HepG2 (cell line): Measurements from ENCODE around the gene UBE2QL1. TPM values are rescaled to one million over a fixed set of nuclear protein-coding genes. Genes with fewer than 3 reads are reported as not detected.

Experiments used
- AGO2 ChIP-seq: fragments of 200-400 bp; formaldehyde crosslinking; optimal IDR thresholded peaks from 2 replicates; pipeline ENCODE3; 2017; ENCODE audit warnings: mild to moderate bottlenecking, low read depth, low read length, moderate library complexity
- BHLHE40 ChIP-seq: IDR thresholded peaks from 2 replicates; pipeline ENCODE4 v1.6.1; 2011; ENCODE audit warnings: low read length, improper control_type of control experiment
- CC2D1A ChIP-seq: sonication (generic); formaldehyde crosslinking; IDR thresholded peaks from 2 replicates; pipeline ENCODE4 v1.8.1; 2023; ENCODE audit warnings: mild to moderate bottlenecking, missing genetic modification reagents
- FLYWCH1 ChIP-seq: sonication (generic); formaldehyde crosslinking; IDR thresholded peaks from 2 replicates; pipeline ENCODE4 v1.8.1; 2023; ENCODE audit warnings: mild to moderate bottlenecking, missing genetic modification reagents
- FOSL1 ChIP-seq: sonication (generic); formaldehyde crosslinking; IDR thresholded peaks from 2 replicates; pipeline ENCODE4 v1.9.0; 2021; ENCODE audit warnings: missing genetic modification reagents, borderline replicate concordance
- MAFG ChIP-seq: sonication (generic); formaldehyde crosslinking; IDR thresholded peaks from 2 replicates; pipeline ENCODE4 v1.5.1; 2020; ENCODE audit warnings: mild to moderate bottlenecking, missing genetic modification reagents
- NR2C2 ChIP-seq: sonication (generic); formaldehyde crosslinking; IDR thresholded peaks from 2 replicates; pipeline ENCODE4 v1.4.0; 2020; ENCODE audit warnings: missing genetic modification reagents, mild to moderate bottlenecking, moderate library complexity, borderline replicate concordance
- NRL ChIP-seq: sonication (generic); formaldehyde crosslinking; IDR thresholded peaks from 2 replicates; pipeline ENCODE4 v1.5.0; 2020; ENCODE audit warnings: missing genetic modification reagents, mild to moderate bottlenecking, moderate library complexity, borderline replicate concordance
- REXO4 ChIP-seq: sonication (generic); formaldehyde crosslinking; IDR thresholded peaks from 2 replicates; pipeline ENCODE4 v1.8.0; 2022; ENCODE audit warnings: missing genetic modification reagents, mild to moderate bottlenecking, borderline replicate concordance
- SALL1 ChIP-seq: sonication (generic); formaldehyde crosslinking; IDR thresholded peaks from 2 replicates; pipeline ENCODE4 v1.8.0; 2022; ENCODE audit warnings: mild to moderate bottlenecking, missing genetic modification reagents
- SIN3A ChIP-seq: IDR thresholded peaks from 2 replicates; pipeline ENCODE4 v1.6.1; 2011; ENCODE audit warnings: low read depth, mild to moderate bottlenecking, control low read depth, low read length, borderline replicate concordance
- TBL1XR1 ChIP-seq: fragments of 150-350 bp; IDR thresholded peaks from 2 replicates; pipeline ENCODE4 v1.6.1; 2014; ENCODE audit warnings: borderline replicate concordance, low read length; ENCODE audit not compliant: partially characterized antibody
- THYN1 ChIP-seq: sonication (generic); formaldehyde crosslinking; IDR thresholded peaks from 2 replicates; pipeline ENCODE4 v1.8.1; 2023; ENCODE audit warnings: low read depth, mild to moderate bottlenecking, moderate library complexity, missing genetic modification reagents, borderline replicate concordance
- ZNF20 ChIP-seq: sonication (generic); formaldehyde crosslinking; IDR thresholded peaks from 2 replicates; pipeline ENCODE4 v1.4.0; 2020; ENCODE audit warnings: mild to moderate bottlenecking, moderate library complexity, missing genetic modification reagents
- ZNF333 ChIP-seq: sonication (generic); formaldehyde crosslinking; IDR thresholded peaks from 2 replicates; pipeline ENCODE4 v1.4.0; 2020; ENCODE audit warnings: mild to moderate bottlenecking, missing genetic modification reagents, borderline replicate concordance
- ZNF44 ChIP-seq: sonication (generic); formaldehyde crosslinking; IDR thresholded peaks from 2 replicates; pipeline ENCODE4 v1.5.1; 2020; ENCODE audit warnings: mild to moderate bottlenecking, missing genetic modification reagents
- ZNF629 ChIP-seq: sonication (generic); formaldehyde crosslinking; conservative IDR thresholded peaks from 2 replicates; pipeline ENCODE4 v1.5.0; 2020; ENCODE audit warnings: missing genetic modification reagents
- ZNF761 ChIP-seq: sonication (generic); formaldehyde crosslinking; conservative IDR thresholded peaks from 2 replicates; pipeline ENCODE4 v1.4.0; 2020; ENCODE audit warnings: mild to moderate bottlenecking, missing genetic modification reagents
- ZNF766 ChIP-seq: sonication (generic); formaldehyde crosslinking; IDR thresholded peaks from 2 replicates; pipeline ENCODE4 v1.5.0; 2020; ENCODE audit warnings: missing genetic modification reagents, borderline replicate concordance
- ZNF850 ChIP-seq: sonication (generic); formaldehyde crosslinking; conservative IDR thresholded peaks from 2 replicates; pipeline ENCODE4 v1.9.0; 2021; ENCODE audit warnings: mild to moderate bottlenecking, missing genetic modification reagents
- polyA plus RNA-seq, 8 experiments: library from polyadenylated mRNA; depleted of rRNA in 3 of 8; stranded (reverse) in 7 of 8; unstranded in 1 of 8; fragments of >200 nt; fragmentation: Illumina TruSeq in 4 of 8; extraction: Trizol in 4 of 8; gene quantifications; 2 replicates each; pipeline versions ENCODE4 v1.2.1 to v1.2.3, GENCODE V29; 2011 to 2016; ENCODE audit warnings: low read depth in 4 of 8, missing spikeins in 1 of 8, mixed read lengths in 1 of 8; ENCODE audit not compliant: insufficient read depth in 1 of 8
- total RNA-seq, 5 experiments: library from RNA; depleted of rRNA; stranded (reverse); fragments of >200 nt; fragmentation: Illumina TruSeq; extraction: Trizol; gene quantifications; 2 replicates each; pipeline ENCODE4 v1.2.3, GENCODE V29; 2016; ENCODE audit warnings: low read depth in 1 of 5
- TF ChIP-seq, protein P1 (sequence below): sonication (generic); formaldehyde crosslinking; IDR thresholded peaks from 2 replicates; pipeline ENCODE4 v1.5.0; 2020; ENCODE audit warnings: mild to moderate bottlenecking, missing genetic modification reagents
- TF ChIP-seq, protein P2 (sequence below): sonication (generic); formaldehyde crosslinking; IDR thresholded peaks from 2 replicates; pipeline ENCODE4 v1.8.0; 2022; ENCODE audit warnings: missing genetic modification reagents, low read depth, mild to moderate bottlenecking, borderline replicate concordance
- TF ChIP-seq, protein P3 (sequence below): sonication (generic); formaldehyde crosslinking; IDR thresholded peaks from 2 replicates; pipeline ENCODE4 v1.4.0; 2020; ENCODE audit warnings: missing genetic modification reagents, mild to moderate bottlenecking, borderline replicate concordance
- TF ChIP-seq, protein P4 (sequence below): sonication (generic); formaldehyde crosslinking; IDR thresholded peaks from 2 replicates; pipeline ENCODE4 v1.5.0; 2020; ENCODE audit warnings: missing genetic modification reagents, mild to moderate bottlenecking, borderline replicate concordance

The UBE2QL1 gene
- total and polyA plus RNA-seq, 2 of the 13 experiments (the other 11 are each of a cell fraction or from before 2014, with no cell fraction given) = not detected

DNA sequence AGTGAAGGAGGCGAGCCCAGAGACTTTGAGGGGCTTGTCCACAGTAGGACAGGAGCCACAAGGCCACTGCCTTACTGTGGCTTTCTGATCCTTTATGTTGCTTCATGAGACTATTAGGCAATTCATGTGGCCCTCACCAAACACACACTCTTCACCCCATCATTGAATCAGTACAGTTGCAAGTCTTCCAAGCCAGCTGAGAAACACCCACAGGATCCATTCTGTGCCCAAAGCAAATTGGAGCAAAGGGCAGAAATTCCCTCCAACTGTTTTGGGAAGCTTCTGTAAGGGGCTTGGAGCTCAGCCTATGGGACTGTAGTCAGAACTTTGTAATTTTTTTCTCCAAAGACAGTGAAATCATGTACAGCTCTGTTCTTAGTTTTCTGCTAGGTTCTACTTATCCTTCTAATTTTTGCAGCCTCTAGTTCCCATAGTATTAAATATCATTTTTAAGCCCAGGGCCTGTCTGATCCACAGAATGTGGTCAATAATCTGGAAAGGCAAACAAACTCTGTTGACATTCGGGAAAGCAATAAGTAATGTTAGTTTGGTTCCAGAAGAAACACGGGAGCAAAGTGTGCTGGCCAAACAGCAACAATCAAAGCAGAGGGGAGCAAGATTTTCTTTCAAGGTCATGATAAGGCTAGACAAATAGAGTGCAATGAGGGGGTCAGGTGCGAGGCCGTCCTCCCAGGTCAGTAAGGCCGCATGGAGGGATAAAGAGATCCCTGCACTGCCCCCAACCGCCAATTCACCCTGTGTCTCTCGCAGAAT, 47.0 kb downstream of the UBE2QL1 start (continued):
- TF ChIP-seq, protein P1, sequence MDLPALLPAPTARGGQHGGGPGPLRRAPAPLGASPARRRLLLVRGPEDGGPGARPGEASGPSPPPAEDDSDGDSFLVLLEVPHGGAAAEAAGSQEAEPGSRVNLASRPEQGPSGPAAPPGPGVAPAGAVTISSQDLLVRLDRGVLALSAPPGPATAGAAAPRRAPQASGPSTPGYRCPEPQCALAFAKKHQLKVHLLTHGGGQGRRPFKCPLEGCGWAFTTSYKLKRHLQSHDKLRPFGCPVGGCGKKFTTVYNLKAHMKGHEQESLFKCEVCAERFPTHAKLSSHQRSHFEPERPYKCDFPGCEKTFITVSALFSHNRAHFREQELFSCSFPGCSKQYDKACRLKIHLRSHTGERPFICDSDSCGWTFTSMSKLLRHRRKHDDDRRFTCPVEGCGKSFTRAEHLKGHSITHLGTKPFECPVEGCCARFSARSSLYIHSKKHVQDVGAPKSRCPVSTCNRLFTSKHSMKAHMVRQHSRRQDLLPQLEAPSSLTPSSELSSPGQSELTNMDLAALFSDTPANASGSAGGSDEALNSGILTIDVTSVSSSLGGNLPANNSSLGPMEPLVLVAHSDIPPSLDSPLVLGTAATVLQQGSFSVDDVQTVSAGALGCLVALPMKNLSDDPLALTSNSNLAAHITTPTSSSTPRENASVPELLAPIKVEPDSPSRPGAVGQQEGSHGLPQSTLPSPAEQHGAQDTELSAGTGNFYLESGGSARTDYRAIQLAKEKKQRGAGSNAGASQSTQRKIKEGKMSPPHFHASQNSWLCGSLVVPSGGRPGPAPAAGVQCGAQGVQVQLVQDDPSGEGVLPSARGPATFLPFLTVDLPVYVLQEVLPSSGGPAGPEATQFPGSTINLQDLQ (CRISPR knock-in tag) = no peak
- TF ChIP-seq CC2D1A (CRISPR knock-in tag) = no peak
- TF ChIP-seq ZNF333 (CRISPR knock-in tag) = no peak
- TF ChIP-seq FOSL1 (CRISPR knock-in tag) = no peak
- TF ChIP-seq ZNF44 (CRISPR knock-in tag) = no peak
- TF ChIP-seq SALL1 (CRISPR knock-in tag) = peak; percentile 70
- TF ChIP-seq ZNF850 (CRISPR knock-in tag) = no peak
- no peak for TF ChIP-seq ZNF761 (CRISPR knock-in tag)
- TF ChIP-seq BHLHE40 = peak; percentile 71
- TF ChIP-seq ZNF629 (CRISPR knock-in tag) = no peak
- TF ChIP-seq, protein P2, sequence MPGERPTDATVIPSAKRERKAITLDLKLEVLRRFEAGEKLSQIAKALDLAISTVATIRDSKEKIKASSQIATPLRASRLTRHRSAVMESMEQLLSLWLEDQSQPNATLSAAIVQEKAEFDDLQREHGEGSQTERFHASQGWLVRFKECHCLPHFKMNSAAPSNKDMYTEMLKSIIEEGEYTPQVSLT (CRISPR knock-in tag) = no peak
- no peak for TF ChIP-seq REXO4
- TF ChIP-seq AGO2 = no peak
- no peak for TF ChIP-seq MAFG (CRISPR knock-in tag)
- TF ChIP-seq NRL = no peak
- TF ChIP-seq, protein P3, sequence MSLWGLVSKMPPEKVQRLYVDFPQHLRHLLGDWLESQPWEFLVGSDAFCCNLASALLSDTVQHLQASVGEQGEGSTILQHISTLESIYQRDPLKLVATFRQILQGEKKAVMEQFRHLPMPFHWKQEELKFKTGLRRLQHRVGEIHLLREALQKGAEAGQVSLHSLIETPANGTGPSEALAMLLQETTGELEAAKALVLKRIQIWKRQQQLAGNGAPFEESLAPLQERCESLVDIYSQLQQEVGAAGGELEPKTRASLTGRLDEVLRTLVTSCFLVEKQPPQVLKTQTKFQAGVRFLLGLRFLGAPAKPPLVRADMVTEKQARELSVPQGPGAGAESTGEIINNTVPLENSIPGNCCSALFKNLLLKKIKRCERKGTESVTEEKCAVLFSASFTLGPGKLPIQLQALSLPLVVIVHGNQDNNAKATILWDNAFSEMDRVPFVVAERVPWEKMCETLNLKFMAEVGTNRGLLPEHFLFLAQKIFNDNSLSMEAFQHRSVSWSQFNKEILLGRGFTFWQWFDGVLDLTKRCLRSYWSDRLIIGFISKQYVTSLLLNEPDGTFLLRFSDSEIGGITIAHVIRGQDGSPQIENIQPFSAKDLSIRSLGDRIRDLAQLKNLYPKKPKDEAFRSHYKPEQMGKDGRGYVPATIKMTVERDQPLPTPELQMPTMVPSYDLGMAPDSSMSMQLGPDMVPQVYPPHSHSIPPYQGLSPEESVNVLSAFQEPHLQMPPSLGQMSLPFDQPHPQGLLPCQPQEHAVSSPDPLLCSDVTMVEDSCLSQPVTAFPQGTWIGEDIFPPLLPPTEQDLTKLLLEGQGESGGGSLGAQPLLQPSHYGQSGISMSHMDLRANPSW = no peak
- TF ChIP-seq FLYWCH1 = no peak
- no peak for TF ChIP-seq ZNF766 (CRISPR knock-in tag)
- peak; percentile 14; the same call in 1 of the 2 replicates for TF ChIP-seq NR2C2
- TF ChIP-seq SIN3A = no peak
- no peak for TF ChIP-seq TBL1XR1
- no peak for TF ChIP-seq ZNF20 (CRISPR knock-in tag)
- TF ChIP-seq, protein P4, sequence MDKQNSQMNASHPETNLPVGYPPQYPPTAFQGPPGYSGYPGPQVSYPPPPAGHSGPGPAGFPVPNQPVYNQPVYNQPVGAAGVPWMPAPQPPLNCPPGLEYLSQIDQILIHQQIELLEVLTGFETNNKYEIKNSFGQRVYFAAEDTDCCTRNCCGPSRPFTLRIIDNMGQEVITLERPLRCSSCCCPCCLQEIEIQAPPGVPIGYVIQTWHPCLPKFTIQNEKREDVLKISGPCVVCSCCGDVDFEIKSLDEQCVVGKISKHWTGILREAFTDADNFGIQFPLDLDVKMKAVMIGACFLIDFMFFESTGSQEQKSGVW (CRISPR knock-in tag) = no peak
- no peak for TF ChIP-seq THYN1
